ENCODE data around the gene COL5A1.

COL5A1 gene

GRCh38 chr9:134753191-134753590, 111.6 kb downstream of the COL5A1 start:
- no peak for DNase-seq (ENCODE audit: low read depth)

DNA sequence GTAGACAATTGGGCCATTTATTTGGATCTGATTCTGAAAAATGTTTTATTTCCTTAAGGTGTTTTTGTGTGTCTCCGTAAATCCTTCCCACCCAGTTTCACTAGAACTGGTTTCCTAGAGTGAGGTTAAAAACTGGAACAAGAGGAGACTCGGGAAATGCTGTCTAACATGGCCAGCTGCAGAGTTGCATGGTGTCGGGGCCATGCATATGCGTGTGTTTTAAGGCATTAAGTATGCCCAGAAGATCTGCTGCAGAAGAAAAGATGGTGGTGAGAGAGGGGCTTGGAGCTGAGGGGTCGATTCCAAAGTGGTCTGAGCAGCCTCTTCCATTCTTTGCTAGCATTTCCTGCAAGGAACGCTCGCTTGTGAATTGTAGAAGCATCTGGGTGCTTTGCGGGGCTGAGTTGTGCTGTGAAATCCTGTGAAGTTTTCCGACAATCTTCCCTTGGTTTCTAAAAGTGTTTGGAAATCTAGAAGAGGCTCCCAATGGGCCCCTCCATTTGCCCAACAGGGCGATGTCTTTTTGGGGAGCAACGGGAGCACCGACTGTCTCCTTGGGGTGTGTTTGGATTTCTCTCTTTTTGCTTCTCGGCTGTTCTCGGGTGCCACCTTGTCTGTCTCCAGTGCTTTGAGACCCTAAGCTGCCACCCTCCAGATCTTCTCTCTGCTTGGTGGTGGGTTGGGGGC, 113.8 kb downstream of the COL5A1 start:
- TF ChIP-seq CTCF (IDR thresholded peaks at IDR 0.05; ENCODE audit: insufficient read depth, low read depth, low read length, missing control alignments), result no peak
- DNase-seq (ENCODE audit: low read depth), result no peak

More at GRCh38 chr9:134753191-134753590, 111.6 kb downstream of the COL5A1 start:
- TF ChIP-seq CTCF (IDR thresholded peaks at IDR 0.05; ENCODE audit: insufficient read depth, low read depth, low read length, missing control alignments), result no peak
- no peak overlapping the region for H3K4me3 ChIP-seq (ENCODE audit: low read length)

GRCh38 chr9:134756098-134756497, 114.5 kb downstream of the COL5A1 start:
- no peak overlapping the region for H3K4me3 ChIP-seq (ENCODE audit: low read length)
- DNase-seq (ENCODE audit: low read depth), result no peak
- no peak for TF ChIP-seq CTCF (IDR thresholded peaks at IDR 0.05; ENCODE audit: insufficient read depth, low read depth, low read length, missing control alignments)

More for the DNA sequence above, 113.8 kb downstream of the COL5A1 start:
- H3K4me3 ChIP-seq (ENCODE audit: low read length), result no peak overlapping the region

GRCh38 chr9:134757216-134757975, 115.8 kb downstream of the COL5A1 start:
- no peak overlapping the region for H3K4me3 ChIP-seq (ENCODE audit: low read length)
- TF ChIP-seq CTCF (IDR thresholded peaks at IDR 0.05; ENCODE audit: insufficient read depth, low read depth, low read length, missing control alignments), result no peak
- no peak for DNase-seq (ENCODE audit: low read depth)

DNA sequence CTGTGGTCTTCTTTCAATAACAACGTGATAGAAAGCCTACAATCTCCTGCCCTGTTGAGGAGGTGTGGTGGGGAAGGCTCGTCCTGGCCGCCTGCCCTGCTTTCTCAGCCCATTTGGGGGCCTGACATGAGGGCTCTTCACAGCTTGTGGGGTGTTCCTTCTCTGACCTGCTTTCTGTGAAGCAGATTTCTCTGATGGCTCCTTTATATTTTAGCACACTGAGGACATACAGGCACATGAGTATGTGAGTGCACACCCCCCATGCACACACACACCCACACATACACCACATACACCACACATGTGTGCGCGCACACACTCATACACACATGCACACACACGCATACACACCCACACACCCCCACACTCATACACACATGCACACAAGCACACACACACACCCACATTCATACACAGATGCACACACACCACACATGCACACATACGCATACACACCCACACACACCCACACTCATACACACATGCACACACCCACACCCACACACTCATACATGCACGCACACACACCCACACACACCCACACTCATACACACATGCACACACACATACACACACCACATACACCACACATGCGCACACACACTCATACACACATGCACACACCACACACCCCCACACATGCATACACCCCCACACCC, 117.5 kb downstream of the COL5A1 start:
- H3K4me3 ChIP-seq (ENCODE audit: low read length), result no peak overlapping the region
- TF ChIP-seq CTCF (IDR thresholded peaks at IDR 0.05; ENCODE audit: insufficient read depth, low read depth, low read length, missing control alignments), result no peak

DNA sequence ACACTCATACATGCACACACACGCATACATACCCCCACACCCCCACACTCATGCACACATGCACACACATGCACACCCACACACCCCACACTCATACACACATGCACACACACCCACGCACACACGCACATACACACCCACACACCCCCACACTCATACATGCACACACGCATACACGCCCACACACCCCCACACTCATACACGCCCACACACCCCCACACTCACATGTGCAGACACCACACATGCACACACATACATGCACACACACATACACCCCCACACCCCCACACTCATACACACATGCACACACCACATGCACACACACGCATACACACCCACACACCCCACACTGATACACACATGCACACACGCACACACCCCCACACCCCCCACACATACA, 118.3 kb downstream of the COL5A1 start:
- no peak overlapping the region for H3K4me3 ChIP-seq (ENCODE audit: low read length)
- TF ChIP-seq CTCF (IDR thresholded peaks at IDR 0.05; ENCODE audit: insufficient read depth, low read depth, low read length, missing control alignments), result no peak
- no peak for DNase-seq (ENCODE audit: low read depth)

More for the DNA sequence above, 117.5 kb downstream of the COL5A1 start:
- no peak for DNase-seq (ENCODE audit: low read depth)
